ACHN (cell line): Measurements from ENCODE around the gene DPP6.

Source experiments
- DNase-seq: peaks from one replicate; pipeline ENCODE4 v3.0.0-alpha.2; 2015
- in situ Hi-C: cut with HindIII; loops from 2 replicates; pipeline ENCODE4 v1.10.0; 2017; ENCODE audit warnings: low sequenced_read_pairs, low pct_ligation_motif_present, low pct_unique_long_range_greater_than_20kb

DPP6 gene

GRCh38 chr7:154371424-154371823, 319.2 kb downstream of the DPP6 start:
- in situ Hi-C loops, result no loop called here

GRCh38 chr7:154372011-154372601, 319.9 kb downstream of the DPP6 start:
- no peak for DNase-seq
- in situ Hi-C loops, result no loop called here

More at GRCh38 chr7:154371424-154371823, 319.2 kb downstream of the DPP6 start:
- no peak for DNase-seq

GRCh38 chr7:154373956-154374355, 321.8 kb downstream of the DPP6 start:
- in situ Hi-C loops, result no loop called here
- no peak for DNase-seq

- in situ Hi-C loops, result no loop called here
- DNase-seq, result no peak
These were observed 323.8 kb downstream of the DPP6 start for GRCh38 chr7:154375956-154376355.

- DNase-seq, result no peak
- in situ Hi-C loops, result no loop called here
These were observed 328.6 kb downstream of the DPP6 start for GRCh38 chr7:154380771-154381170.

GRCh38 chr7:154383045-154383444, 330.8 kb downstream of the DPP6 start:
- in situ Hi-C loops, result no loop called here
- no peak for DNase-seq

GRCh38 chr7:154385214-154385613, 333.0 kb downstream of the DPP6 start:
- in situ Hi-C loops, result no loop called here
- no peak for DNase-seq

GRCh38 chr7:154387252-154387651, 335.1 kb downstream of the DPP6 start:
- DNase-seq, result no peak
- in situ Hi-C loops, result no loop called here

GRCh38 chr7:154388412-154388811, 336.2 kb downstream of the DPP6 start:
- no peak for DNase-seq
- in situ Hi-C loops, result no loop called here

GRCh38 chr7:154388999-154389398, 336.8 kb downstream of the DPP6 start:
- in situ Hi-C loops, result no loop called here
- no peak for DNase-seq

GRCh38 chr7:154390961-154391360, 338.8 kb downstream of the DPP6 start:
- in situ Hi-C loops, result no loop called here
- DNase-seq, result no peak

- no peak for DNase-seq
- in situ Hi-C loops, result no loop called here
These were observed 342.6 kb downstream of the DPP6 start for GRCh38 chr7:154394804-154395203.

- in situ Hi-C loops, result no loop called here
- DNase-seq, result no peak
These were observed 354.1 kb downstream of the DPP6 start for GRCh38 chr7:154406312-154406711.

GRCh38 chr7:154409703-154410311, 357.6 kb downstream of the DPP6 start:
- in situ Hi-C loops, result no loop called here

GRCh38 chr7:154412105-154412504, 359.9 kb downstream of the DPP6 start:
- in situ Hi-C loops, result no loop called here
- no peak for DNase-seq

More at GRCh38 chr7:154409703-154410311, 357.6 kb downstream of the DPP6 start:
- DNase-seq, result peak; percentile 64

- no peak for DNase-seq
- in situ Hi-C loops, result no loop called here
These were observed 363.7 kb downstream of the DPP6 start for GRCh38 chr7:154415709-154416399.

GRCh38 chr7:154416714-154417113, 364.5 kb downstream of the DPP6 start:
- in situ Hi-C loops, result no loop called here
- DNase-seq, result no peak

GRCh38 chr7:154419344-154419743, 367.1 kb downstream of the DPP6 start:
- no peak for DNase-seq
- in situ Hi-C loops, result no loop called here

GRCh38 chr7:154423231-154423630, 371.0 kb downstream of the DPP6 start:
- DNase-seq, result no peak
- in situ Hi-C loops, result no loop called here

GRCh38 chr7:154424350-154424749, 372.2 kb downstream of the DPP6 start:
- DNase-seq, result no peak
- in situ Hi-C loops, result no loop called here
